Measurements from ENCODE around the gene AMBRA1.

- TF ChIP-seq EZH2 (IDR thresholded peaks at IDR 0.05; ENCODE audit: low read length, unreplicated experiment) = no peak
- TF ChIP-seq, protein P1, sequence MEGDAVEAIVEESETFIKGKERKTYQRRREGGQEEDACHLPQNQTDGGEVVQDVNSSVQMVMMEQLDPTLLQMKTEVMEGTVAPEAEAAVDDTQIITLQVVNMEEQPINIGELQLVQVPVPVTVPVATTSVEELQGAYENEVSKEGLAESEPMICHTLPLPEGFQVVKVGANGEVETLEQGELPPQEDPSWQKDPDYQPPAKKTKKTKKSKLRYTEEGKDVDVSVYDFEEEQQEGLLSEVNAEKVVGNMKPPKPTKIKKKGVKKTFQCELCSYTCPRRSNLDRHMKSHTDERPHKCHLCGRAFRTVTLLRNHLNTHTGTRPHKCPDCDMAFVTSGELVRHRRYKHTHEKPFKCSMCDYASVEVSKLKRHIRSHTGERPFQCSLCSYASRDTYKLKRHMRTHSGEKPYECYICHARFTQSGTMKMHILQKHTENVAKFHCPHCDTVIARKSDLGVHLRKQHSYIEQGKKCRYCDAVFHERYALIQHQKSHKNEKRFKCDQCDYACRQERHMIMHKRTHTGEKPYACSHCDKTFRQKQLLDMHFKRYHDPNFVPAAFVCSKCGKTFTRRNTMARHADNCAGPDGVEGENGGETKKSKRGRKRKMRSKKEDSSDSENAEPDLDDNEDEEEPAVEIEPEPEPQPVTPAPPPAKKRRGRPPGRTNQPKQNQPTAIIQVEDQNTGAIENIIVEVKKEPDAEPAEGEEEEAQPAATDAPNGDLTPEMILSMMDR (conservative IDR thresholded peaks at IDR 0.05; ENCODE audit: low read depth, low read length) = peak; percentile 80
- no peak for TF ChIP-seq EZH2phosphoT487 (IDR thresholded peaks at IDR 0.05; ENCODE audit: borderline replicate concordance, low read length)
These were observed 224.2 kb downstream of the AMBRA1 start for GRCh38 chr11:46369458-46370152.
